Upper lobe of right lung (tissue), 1 donor: Measurements from ENCODE around the gene RNF151. TPM values are rescaled to one million over a fixed set of nuclear protein-coding genes. Genes with fewer than 3 reads are reported as not detected.

Experiments used
- ATAC-seq: fragments of 200-7000 bp; cut with Tn5 transposase; one replicate; pipeline ENCODE4 v1.9.1; 2020; ENCODE audit warnings: mild to moderate bottlenecking, moderate library complexity
- DNase-seq: peaks from one replicate; pipeline ENCODE4 v3.0.0-alpha.2; 2020
- H3K27ac ChIP-seq: fragments of 200-600 bp; one replicate; pipeline ENCODE4 v1.8.0; 2022
- H3K27me3 ChIP-seq: fragments of 200-600 bp; one replicate; pipeline ENCODE4 v1.8.0; 2022; ENCODE audit warnings: mild to moderate bottlenecking
- H3K36me3 ChIP-seq: fragments of 200-600 bp; one replicate; pipeline ENCODE4 v1.8.0; 2022
- H3K4me1 ChIP-seq: fragments of 200-600 bp; one replicate; pipeline ENCODE4 v1.8.0; 2022
- H3K4me3 ChIP-seq: fragments of 200-600 bp; one replicate; pipeline ENCODE4 v1.8.0; 2022; ENCODE audit warnings: mild to moderate bottlenecking
- H3K9me3 ChIP-seq: fragments of 200-600 bp; one replicate; pipeline ENCODE4 v1.8.0; 2022
- intact Hi-C: fragments of 100-400 bp; cut with DNase I; formaldehyde crosslinking; loops from one replicate; pipeline ENCODE4 v1.11.0; 2022
- total RNA-seq: library from RNA; stranded (reverse); fragmentation: NEBNext Ultra II Directional; extraction: Animal tissue kit (Norgen Biotek cat#: 25700); gene quantifications from one replicate; pipeline ENCODE4 v1.2.1, GENCODE V29; 2021
- TF ChIP-seq, protein P1 (sequence below): fragments of 200-600 bp; IDR thresholded peaks from one replicate; pipeline ENCODE4 v1.8.0; 2022; ENCODE audit warnings: antibody characterized with exemption
- donor health status: DM: no; HTN: yes; CAD: no; lungs with severe emphysema.

The RNF151 gene
- total RNA-seq, 1 donor from 2014 or later, result not detected

DNA sequence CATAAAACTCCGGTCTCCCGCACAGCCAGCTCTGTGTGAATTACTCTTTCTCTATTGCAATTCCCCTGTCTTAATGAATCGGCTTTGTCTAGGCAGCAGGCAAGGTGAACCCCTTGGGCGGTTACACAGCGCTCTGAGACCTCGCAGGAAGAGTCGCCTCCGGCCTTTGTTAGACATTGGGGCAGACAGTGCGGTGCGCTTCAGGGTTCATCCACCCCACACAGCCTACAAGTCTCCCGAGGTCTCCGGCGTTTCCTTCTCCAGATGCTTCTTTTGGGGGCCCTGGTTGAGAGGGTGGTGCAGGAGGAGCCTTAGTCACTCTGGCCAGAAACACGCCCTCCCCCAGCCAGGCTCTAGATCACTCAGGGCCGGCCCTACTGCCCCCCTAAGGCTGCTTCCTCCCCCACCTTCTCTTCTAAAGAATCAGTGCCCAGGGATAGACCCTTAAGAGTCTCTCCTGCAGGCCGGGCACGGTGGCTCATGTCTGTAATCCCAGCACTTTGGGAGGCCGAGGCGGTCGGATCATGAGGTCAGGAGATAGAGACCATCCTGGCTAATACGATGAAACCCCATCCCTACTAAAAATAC is 21.9 kb upstream of the RNF151 start:
- no peaks in the 10 kb centered on the region for H3K27me3 ChIP-seq
- H3K4me3 ChIP-seq, result no peak overlapping the region
- H3K27ac ChIP-seq, result no peak overlapping the region
- no peaks in the 10 kb centered on the region for H3K9me3 ChIP-seq
- no peak for ATAC-seq
- TF ChIP-seq, protein P1, sequence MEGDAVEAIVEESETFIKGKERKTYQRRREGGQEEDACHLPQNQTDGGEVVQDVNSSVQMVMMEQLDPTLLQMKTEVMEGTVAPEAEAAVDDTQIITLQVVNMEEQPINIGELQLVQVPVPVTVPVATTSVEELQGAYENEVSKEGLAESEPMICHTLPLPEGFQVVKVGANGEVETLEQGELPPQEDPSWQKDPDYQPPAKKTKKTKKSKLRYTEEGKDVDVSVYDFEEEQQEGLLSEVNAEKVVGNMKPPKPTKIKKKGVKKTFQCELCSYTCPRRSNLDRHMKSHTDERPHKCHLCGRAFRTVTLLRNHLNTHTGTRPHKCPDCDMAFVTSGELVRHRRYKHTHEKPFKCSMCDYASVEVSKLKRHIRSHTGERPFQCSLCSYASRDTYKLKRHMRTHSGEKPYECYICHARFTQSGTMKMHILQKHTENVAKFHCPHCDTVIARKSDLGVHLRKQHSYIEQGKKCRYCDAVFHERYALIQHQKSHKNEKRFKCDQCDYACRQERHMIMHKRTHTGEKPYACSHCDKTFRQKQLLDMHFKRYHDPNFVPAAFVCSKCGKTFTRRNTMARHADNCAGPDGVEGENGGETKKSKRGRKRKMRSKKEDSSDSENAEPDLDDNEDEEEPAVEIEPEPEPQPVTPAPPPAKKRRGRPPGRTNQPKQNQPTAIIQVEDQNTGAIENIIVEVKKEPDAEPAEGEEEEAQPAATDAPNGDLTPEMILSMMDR, result no peak
- peaks cover 13% of the 10 kb centered on the region for H3K4me1 ChIP-seq
- intact Hi-C loops, result no loop called here
- H3K36me3 ChIP-seq, result peaks cover 9% of the 10 kb centered on the region
- DNase-seq, result no peak

DNA sequence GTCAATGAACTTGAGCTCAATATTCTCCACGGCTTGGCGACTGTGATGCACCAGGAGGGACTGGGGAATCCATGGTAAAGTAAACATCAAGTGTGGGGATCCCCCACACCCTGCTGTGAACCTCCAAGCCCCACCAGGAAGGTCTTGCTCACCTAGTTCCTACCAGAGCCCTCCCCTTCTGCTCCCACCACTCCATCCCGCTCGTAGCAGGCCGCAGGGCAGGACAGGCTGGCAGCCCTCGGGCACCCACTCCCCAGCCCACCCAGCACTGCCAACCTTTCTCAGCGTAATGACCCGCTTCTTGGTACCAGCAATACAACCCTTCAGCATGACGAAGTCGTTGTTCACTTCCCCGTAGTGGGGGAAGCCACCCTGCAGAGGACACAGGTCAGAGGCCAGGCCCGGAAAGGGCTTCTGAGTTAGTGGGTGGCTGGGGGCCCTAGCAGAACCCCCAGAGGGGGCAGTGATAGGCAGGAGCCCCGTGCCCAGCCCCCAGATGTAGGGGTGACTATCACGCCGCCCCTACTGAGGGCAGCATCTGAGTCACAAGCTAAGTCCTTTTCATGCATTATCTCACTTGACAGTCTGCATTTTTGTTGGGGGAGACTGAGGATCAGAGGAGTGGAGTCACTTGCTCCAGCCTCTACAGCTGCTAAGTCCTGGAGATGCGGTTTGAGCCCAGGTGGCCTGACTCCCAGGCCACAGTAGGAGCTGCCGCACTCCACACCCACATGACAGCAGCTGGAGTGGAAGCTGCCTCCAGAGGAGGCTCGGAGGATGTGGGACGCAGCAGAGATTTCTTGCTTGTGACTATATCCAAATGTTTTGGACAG is 20.9 kb upstream of the RNF151 start:
- Histone ChIP-seq H3K27me3 (no peaks in the 10 kb centered on the region), H3K9me3 (no peaks in the 10 kb centered on the region), H3K4me1 (peaks cover 13% of the 10 kb centered on the region), H3K4me3 (no peak overlapping the region), H3K36me3 (peaks cover 2% of the 10 kb centered on the region), H3K27ac (no peak overlapping the region)
- DNase-seq (no peak), ATAC-seq (no peak)
- intact Hi-C loops, result no loop called here
- TF ChIP-seq, protein P1, result no peak

DNA sequence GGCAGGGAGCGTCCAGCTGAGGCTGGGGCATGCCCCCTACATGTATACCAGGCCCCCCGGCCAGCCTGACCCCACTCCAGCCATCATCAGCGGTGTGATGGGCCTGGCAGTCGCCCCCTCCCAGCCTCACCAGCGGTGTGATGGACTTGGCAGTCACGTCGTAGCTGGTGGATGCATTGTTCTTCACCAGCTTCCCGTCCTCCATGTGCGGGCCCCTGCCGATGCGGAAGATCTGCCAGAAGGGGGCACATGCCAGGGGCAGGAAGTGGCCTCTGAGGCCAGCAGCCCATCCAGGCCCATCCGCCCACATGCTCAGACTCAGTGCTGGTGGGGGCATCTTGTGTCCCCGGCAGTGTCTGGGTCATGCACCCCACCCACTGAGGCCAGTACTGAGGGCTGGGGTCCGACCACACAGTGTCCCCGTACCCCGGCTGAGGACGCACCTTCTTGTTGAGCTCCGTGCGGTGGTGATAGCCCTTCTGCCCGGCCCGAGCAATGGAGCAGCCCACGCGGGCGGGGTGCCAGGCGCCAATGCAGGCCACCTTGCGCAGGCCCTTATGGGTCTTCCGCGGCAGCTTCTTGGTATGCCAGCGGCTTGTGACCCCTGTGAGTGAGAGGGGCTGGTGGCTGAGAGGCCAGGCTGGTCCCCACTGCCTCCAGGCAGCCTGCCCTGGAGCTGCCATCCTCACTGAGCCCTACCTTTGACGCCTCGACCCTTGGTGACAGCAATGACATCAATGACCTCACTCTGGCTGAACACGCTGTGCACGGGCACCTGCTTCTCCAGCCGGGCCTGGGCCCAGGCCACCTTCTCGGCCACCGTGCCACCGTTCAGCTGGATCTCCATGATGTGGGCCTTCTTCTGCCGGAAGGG is 19.9 kb upstream of the RNF151 start:
- intact Hi-C loops, result no loop called here
- Histone ChIP-seq H3K4me3 (no peak overlapping the region), H3K27ac (no peak overlapping the region), H3K27me3 (no peaks in the 10 kb centered on the region), H3K4me1 (peaks cover 9% of the 10 kb centered on the region), H3K36me3 (no peaks in the 10 kb centered on the region), H3K9me3 (no peaks in the 10 kb centered on the region)
- ATAC-seq (no peak), DNase-seq (no peak)
- TF ChIP-seq, protein P1, result no peak

DNA sequence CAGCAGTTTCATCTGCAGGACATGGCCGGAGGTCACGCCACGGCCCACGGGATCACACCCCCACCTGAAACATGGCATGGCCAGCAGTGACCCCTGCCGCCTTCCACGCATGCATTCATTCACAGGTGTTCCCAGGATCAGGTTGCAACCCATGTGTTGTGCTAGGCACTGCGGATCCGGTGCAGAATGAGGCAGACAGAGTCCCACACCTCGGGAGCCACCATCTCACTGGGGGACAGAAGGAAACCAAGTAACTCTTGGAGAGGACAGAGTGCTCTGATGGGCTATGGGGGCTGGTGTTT is 19.3 kb upstream of the RNF151 start:
- intact Hi-C loops, result no loop called here
- Histone ChIP-seq H3K4me3 (no peak overlapping the region), H3K36me3 (no peaks in the 10 kb centered on the region), H3K9me3 (no peaks in the 10 kb centered on the region), H3K27ac (no peak overlapping the region), H3K4me1 (peaks cover 3% of the 10 kb centered on the region), H3K27me3 (no peaks in the 10 kb centered on the region)
- TF ChIP-seq, protein P1, result no peak
- ATAC-seq, result no peak
- no peak for DNase-seq

DNA sequence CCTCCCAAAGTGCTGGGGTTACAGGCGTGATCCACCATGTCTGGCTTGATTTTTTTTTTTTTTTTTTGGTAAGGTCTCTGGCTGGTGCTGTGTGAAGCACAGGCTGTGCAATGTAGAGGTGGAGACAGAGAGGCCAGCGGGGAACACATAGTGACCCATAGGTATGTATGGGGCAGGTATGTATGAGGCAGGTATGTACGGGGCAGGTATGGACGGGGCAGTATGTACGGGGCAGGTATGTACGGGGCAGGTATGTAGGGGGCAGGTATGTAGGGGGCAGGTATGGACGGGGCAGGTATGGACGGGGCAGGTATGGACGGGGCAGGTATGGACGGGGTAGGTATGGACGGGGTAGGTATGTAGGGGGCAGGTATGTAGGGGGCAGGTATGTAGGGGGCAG is 17.1 kb upstream of the RNF151 start:
- TF ChIP-seq, protein P1, result no peak
- Histone ChIP-seq H3K36me3 (no peaks in the 10 kb centered on the region), H3K27me3 (no peaks in the 10 kb centered on the region), H3K9me3 (no peaks in the 10 kb centered on the region), H3K4me1 (no peaks in the 10 kb centered on the region), H3K4me3 (no peak overlapping the region), H3K27ac (no peak overlapping the region)
- no peak for ATAC-seq
- intact Hi-C loops, result no loop called here
- DNase-seq, result no peak
